ENCODE measurements around the gene UBN2.

The UBN2 gene

DNA sequence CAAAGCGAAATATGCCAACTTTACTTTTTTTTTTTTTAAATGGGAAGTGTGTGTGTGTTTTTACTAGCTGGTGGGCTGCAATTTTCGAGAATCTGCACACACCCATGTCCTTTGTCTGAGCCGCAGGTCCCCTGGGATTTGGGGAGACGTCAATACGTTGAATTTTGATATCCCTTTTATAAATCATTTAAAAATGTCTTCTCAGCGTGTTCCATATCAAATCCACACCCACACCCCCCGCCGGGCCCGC lies 109.7 kb downstream of the UBN2 start (continued):
- TF ChIP-seq, protein P1, sequence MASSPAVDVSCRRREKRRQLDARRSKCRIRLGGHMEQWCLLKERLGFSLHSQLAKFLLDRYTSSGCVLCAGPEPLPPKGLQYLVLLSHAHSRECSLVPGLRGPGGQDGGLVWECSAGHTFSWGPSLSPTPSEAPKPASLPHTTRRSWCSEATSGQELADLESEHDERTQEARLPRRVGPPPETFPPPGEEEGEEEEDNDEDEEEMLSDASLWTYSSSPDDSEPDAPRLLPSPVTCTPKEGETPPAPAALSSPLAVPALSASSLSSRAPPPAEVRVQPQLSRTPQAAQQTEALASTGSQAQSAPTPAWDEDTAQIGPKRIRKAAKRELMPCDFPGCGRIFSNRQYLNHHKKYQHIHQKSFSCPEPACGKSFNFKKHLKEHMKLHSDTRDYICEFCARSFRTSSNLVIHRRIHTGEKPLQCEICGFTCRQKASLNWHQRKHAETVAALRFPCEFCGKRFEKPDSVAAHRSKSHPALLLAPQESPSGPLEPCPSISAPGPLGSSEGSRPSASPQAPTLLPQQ (tag by site-specific recombination; IDR thresholded peaks at IDR 0.05), result no peak; the same call in 1 of the 2 replicates
- TF ChIP-seq ZNF530 (tag by site-specific recombination; IDR thresholded peaks at IDR 0.05; ENCODE audit: low read depth) (no peak), ZBTB21 (tag by site-specific recombination; IDR thresholded peaks at IDR 0.05) (no peak), ZNF248 (tag by site-specific recombination; IDR thresholded peaks at IDR 0.05) (no peak), HOXD13 (CRISPR knock-in tag; IDR thresholded peaks at IDR 0.05; ENCODE audit: borderline replicate concordance) (no peak), ZNF175 (tag by site-specific recombination; IDR thresholded peaks at IDR 0.05) (no peak), ZFHX2 (tag by site-specific recombination; conservative IDR thresholded peaks at IDR 0.05) (no peak), ZNF658 (tag by site-specific recombination; IDR thresholded peaks at IDR 0.05) (no peak), SCRT2 (tag by site-specific recombination; IDR thresholded peaks at IDR 0.05) (no peak), ZNF707 (tag by site-specific recombination; IDR thresholded peaks at IDR 0.05) (no peak), ZBTB48 (tag by site-specific recombination; IDR thresholded peaks at IDR 0.05) (no peak), SALL2 (tag by site-specific recombination; IDR thresholded peaks at IDR 0.05; ENCODE audit: borderline replicate concordance) (no peak), HOXA7 (CRISPR knock-in tag; IDR thresholded peaks at IDR 0.05; ENCODE audit: borderline replicate concordance) (no peak), PRDM1 (tag by site-specific recombination; IDR thresholded peaks at IDR 0.05) (peak; percentile 46; the same call in 1 of the 2 replicates), ZNF366 (tag by site-specific recombination; conservative IDR thresholded peaks at IDR 0.05) (no peak), GFI1B (tag by site-specific recombination; IDR thresholded peaks at IDR 0.05) (no peak), ZNF202 (tag by site-specific recombination; IDR thresholded peaks at IDR 0.05; ENCODE audit: borderline replicate concordance) (no peak), ZNF624 (tag by site-specific recombination; IDR thresholded peaks at IDR 0.05) (0 out of 2 replicates have a peak, but pooled peaks have one; percentile 24), ZFP41 (tag by site-specific recombination; IDR thresholded peaks at IDR 0.05; ENCODE audit: borderline replicate concordance) (no peak), ZNF114 (tag by site-specific recombination; IDR thresholded peaks at IDR 0.05) (no peak), ZNF239 (tag by site-specific recombination; IDR thresholded peaks at IDR 0.05) (0 out of 2 replicates have a peak, but pooled peaks have one; percentile 22)
- TF ChIP-seq, protein P2, sequence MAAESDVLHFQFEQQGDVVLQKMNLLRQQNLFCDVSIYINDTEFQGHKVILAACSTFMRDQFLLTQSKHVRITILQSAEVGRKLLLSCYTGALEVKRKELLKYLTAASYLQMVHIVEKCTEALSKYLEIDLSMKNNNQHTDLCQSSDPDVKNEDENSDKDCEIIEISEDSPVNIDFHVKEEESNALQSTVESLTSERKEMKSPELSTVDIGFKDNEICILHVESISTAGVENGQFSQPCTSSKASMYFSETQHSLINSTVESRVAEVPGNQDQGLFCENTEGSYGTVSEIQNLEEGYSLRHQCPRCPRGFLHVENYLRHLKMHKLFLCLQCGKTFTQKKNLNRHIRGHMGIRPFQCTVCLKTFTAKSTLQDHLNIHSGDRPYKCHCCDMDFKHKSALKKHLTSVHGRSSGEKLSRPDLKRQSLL (tag by site-specific recombination; IDR thresholded peaks at IDR 0.05), result no peak
- TF ChIP-seq, protein P3, sequence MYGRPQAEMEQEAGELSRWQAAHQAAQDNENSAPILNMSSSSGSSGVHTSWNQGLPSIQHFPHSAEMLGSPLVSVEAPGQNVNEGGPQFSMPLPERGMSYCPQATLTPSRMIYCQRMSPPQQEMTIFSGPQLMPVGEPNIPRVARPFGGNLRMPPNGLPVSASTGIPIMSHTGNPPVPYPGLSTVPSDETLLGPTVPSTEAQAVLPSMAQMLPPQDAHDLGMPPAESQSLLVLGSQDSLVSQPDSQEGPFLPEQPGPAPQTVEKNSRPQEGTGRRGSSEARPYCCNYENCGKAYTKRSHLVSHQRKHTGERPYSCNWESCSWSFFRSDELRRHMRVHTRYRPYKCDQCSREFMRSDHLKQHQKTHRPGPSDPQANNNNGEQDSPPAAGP (tag by site-specific recombination; IDR thresholded peaks at IDR 0.05), result no peak
- TF ChIP-seq, protein P4, sequence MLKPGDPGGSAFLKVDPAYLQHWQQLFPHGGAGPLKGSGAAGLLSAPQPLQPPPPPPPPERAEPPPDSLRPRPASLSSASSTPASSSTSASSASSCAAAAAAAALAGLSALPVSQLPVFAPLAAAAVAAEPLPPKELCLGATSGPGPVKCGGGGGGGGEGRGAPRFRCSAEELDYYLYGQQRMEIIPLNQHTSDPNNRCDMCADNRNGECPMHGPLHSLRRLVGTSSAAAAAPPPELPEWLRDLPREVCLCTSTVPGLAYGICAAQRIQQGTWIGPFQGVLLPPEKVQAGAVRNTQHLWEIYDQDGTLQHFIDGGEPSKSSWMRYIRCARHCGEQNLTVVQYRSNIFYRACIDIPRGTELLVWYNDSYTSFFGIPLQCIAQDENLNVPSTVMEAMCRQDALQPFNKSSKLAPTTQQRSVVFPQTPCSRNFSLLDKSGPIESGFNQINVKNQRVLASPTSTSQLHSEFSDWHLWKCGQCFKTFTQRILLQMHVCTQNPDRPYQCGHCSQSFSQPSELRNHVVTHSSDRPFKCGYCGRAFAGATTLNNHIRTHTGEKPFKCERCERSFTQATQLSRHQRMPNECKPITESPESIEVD (tag by site-specific recombination; IDR thresholded peaks at IDR 0.05), result peak; percentile 24; the same call in 1 of the 2 replicates
- TF ChIP-seq, protein P5, sequence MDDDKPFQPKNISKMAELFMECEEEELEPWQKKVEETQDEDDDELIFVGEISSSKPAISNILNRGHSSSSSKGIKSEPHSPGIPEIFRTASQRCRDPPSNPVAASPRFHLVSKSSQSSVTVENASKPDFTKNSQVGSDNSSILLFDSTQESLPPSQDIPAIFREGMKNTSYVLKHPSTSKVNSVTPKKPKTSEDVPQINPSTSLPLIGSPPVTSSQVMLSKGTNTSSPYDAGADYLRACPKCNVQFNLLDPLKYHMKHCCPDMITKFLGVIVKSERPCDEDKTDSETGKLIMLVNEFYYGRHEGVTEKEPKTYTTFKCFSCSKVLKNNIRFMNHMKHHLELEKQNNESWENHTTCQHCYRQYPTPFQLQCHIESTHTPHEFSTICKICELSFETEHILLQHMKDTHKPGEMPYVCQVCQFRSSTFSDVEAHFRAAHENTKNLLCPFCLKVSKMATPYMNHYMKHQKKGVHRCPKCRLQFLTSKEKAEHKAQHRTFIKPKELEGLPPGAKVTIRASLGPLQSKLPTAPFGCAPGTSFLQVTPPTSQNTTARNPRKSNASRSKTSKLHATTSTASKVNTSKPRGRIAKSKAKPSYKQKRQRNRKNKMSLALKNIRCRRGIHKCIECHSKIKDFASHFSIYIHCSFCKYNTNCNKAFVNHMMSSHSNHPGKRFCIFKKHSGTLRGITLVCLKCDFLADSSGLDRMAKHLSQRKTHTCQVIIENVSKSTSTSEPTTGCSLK (tag by site-specific recombination; IDR thresholded peaks at IDR 0.05), result no peak
- TF ChIP-seq, protein P6, sequence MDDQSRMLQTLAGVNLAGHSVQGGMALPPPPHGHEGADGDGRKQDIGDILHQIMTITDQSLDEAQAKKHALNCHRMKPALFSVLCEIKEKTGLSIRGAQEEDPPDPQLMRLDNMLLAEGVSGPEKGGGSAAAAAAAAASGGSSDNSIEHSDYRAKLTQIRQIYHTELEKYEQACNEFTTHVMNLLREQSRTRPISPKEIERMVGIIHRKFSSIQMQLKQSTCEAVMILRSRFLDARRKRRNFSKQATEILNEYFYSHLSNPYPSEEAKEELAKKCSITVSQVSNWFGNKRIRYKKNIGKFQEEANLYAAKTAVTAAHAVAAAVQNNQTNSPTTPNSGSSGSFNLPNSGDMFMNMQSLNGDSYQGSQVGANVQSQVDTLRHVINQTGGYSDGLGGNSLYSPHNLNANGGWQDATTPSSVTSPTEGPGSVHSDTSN (CRISPR knock-in tag; IDR thresholded peaks at IDR 0.05), result no peak
- TF ChIP-seq, protein P7, sequence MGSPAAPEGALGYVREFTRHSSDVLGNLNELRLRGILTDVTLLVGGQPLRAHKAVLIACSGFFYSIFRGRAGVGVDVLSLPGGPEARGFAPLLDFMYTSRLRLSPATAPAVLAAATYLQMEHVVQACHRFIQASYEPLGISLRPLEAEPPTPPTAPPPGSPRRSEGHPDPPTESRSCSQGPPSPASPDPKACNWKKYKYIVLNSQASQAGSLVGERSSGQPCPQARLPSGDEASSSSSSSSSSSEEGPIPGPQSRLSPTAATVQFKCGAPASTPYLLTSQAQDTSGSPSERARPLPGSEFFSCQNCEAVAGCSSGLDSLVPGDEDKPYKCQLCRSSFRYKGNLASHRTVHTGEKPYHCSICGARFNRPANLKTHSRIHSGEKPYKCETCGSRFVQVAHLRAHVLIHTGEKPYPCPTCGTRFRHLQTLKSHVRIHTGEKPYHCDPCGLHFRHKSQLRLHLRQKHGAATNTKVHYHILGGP (tag by site-specific recombination; IDR thresholded peaks at IDR 0.05), result no peak
- TF ChIP-seq, protein P8, sequence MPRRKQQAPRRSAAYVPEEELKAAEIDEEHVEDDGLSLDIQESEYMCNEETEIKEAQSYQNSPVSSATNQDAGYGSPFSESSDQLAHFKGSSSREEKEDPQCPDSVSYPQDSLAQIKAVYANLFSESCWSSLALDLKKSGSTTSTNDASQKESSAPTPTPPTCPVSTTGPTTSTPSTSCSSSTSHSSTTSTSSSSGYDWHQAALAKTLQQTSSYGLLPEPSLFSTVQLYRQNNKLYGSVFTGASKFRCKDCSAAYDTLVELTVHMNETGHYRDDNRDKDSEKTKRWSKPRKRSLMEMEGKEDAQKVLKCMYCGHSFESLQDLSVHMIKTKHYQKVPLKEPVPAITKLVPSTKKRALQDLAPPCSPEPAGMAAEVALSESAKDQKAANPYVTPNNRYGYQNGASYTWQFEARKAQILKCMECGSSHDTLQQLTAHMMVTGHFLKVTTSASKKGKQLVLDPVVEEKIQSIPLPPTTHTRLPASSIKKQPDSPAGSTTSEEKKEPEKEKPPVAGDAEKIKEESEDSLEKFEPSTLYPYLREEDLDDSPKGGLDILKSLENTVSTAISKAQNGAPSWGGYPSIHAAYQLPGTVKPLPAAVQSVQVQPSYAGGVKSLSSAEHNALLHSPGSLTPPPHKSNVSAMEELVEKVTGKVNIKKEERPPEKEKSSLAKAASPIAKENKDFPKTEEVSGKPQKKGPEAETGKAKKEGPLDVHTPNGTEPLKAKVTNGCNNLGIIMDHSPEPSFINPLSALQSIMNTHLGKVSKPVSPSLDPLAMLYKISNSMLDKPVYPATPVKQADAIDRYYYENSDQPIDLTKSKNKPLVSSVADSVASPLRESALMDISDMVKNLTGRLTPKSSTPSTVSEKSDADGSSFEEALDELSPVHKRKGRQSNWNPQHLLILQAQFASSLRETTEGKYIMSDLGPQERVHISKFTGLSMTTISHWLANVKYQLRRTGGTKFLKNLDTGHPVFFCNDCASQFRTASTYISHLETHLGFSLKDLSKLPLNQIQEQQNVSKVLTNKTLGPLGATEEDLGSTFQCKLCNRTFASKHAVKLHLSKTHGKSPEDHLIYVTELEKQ (tag by site-specific recombination; IDR thresholded peaks at IDR 0.05; ENCODE audit: borderline replicate concordance), result no peak
